Neural cell (in vitro differentiated cells): ENCODE measurements around the gene RHOC.

ENCODE experiments used
- CTCF ChIP-seq: fragments of 450-650 bp; IDR thresholded peaks from 2 replicates; pipeline ENCODE4 v1.5.1; 2014; ENCODE audit warnings: antibody characterized with exemption, mild to moderate bottlenecking, moderate library complexity; ENCODE audit not compliant: poor library complexity, severe bottlenecking
- EP300 ChIP-seq: fragments of 450-650 bp; conservative IDR thresholded peaks from 2 replicates; pipeline ENCODE4 v1.6.1; 2014; ENCODE audit warnings: antibody characterized with exemption, mild to moderate bottlenecking, moderate library complexity; ENCODE audit not compliant: poor library complexity, severe bottlenecking
- MXI1 ChIP-seq: fragments of 450-650 bp; conservative IDR thresholded peaks from 2 replicates; pipeline ENCODE4 v1.6.1; 2014; ENCODE audit warnings: antibody characterized with exemption, mild to moderate bottlenecking; ENCODE audit not compliant: poor library complexity, severe bottlenecking
- POLR2AphosphoS5 ChIP-seq: IDR thresholded peaks from 2 replicates; pipeline ENCODE4 v1.6.1; 2012
- REST ChIP-seq: IDR thresholded peaks from 2 replicates; pipeline ENCODE4 v1.6.1; 2012; ENCODE audit warnings: borderline replicate concordance

GRCh38 chr1:112672842-112673241 is 34.1 kb downstream of the RHOC start:
- TF ChIP-seq CTCF (no peak), POLR2AphosphoS5 (no peak), MXI1 (no peak), EP300 (no peak), REST (no peak)
